ENCODE measurements around the gene LRCH2.
"Not testable (repeated sequence)": the region's sequence is repeated elsewhere in the genome, so short reads cannot be mapped to it uniquely, and the experiment has no call there.

LRCH2 gene

DNA sequence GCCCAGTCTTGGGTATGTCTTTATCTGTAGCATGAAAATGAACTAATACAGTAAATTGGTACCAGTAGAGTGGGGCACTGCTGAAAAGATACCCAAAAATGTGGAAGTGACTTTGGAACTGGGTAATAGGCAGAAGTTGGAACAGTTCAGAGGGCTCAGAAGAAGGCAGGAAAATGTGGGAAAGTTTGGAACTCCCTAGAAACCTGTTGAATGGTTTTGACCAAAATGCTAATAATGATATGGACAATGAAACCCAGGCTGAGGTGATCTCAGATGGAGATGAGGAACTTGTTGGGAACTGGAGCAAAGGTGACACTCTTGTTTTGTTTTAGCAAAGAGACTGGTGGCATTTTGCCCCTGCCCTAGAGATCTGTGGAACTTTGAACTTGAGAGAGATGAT, 24.3 kb downstream of the LRCH2 start:
- not testable (repeated sequence) for DNase-seq

DNA sequence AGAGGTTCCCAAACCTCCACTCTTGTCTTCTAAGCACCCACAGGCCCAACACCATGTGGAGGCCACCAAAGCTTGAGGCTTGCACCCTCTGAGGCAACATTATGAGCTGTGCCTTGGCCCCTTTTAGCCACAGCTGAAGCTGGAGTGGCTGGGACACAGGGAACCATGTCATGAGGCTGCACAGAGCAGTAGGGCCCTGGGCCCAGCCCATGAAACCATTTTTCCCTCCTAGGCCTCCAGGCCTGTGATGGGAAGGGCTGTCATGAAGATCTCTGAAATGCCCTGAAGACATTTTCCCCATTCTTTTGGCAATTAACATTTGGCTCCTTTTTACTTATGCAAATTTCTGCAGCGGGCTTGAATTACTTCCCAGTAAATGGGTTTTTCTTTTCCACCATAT, 29.9 kb downstream of the LRCH2 start:
- no peak for DNase-seq

DNA sequence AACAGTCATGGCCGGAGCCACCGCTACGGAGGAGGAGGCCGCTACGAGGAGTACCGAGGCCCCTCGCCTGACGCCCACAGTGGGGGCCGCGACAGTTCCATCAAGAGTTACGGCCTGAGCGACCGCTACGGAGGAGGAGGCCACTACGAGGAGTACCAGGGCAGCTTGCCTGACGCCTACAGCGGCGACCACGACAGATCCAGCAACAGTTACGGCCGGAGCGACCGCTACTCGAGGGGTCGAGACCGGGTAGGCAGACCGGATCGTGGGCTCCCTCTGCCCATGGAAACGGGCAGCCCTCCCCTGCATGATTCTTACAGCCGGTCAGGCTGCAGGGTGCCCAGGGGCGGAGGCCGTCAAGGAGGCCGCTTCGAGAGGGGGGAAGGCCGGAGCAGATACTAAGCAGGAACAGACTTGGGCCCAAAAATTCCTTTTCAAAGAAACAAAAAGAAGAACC, 41.6 kb downstream of the LRCH2 start:
- no peak for DNase-seq

DNA sequence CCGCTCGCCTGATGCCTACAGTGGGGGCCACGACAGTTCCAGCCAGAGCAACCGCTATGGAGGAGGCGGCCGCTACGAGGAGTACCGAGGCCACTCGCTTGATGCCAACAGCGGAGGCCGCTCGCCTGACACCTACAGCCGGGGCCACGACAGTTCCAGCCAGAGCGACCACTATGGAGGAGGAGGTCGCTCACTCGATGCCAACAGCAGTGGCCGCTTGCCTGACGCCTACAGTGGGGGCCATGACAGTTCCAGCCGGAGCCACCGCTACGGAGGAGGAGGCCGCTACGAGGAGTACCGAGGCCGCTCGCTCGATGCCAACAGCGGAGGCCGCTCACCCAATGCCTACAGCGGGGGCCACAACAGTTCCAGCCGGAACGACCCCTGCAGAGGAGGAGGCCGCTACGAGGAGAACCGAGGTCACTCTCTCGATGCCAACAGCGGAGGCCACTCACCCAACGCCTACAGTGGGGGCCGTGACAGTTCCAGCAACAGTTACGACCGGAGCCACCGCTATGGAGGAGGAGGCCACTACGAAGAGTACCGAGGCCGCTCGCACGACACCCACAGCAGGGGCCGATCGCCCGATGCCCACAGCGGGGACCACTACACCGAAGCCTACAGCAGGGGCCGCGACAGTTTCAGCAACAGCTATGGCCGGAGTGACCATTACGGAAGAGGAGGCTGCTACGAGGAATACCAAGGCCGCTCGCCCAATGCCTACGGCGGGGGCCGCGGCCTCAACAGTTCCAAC, 42.2 kb downstream of the LRCH2 start:
- DNase-seq, result no peak

DNA sequence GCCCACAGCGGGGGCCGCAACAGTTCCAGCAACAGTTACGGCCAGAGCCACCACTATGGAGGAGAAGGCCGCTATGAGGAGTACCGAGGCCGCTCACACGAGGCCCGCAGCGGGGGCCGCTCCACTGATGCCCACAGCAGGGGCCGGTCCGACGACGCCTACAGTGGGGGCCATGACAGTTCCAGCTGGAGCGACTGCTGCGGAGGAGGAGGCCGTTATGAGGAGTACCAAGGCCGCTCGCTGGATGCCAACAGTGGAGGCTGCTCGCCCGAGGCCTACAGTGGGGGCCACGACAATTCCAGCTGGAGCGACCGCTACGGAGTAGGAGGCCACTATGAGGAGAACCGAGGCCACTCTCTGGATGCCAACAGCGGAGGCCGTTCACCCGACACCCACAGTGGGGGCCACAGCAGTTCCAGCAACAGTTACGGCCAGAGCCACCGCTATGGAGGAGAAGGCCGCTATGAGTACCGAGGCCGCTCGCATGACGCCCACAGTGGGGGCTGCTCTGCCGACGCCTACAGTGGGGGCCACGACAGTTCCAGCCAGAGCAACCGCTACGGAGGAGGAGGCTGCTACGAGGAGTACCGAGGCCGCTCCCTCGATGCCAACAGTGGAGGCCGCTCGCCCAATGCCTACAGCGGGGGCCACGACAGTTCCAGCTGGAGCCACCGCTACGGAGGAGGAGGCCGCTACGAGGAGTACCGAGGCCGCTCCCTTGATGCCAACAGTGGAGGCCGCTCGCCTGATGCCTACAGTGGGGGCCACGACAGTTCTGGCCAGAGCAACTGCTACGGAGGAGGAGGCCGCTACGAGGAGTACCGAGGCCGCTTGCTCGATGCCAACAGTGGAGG, 43.0 kb downstream of the LRCH2 start:
- DNase-seq, result no peak

DNA sequence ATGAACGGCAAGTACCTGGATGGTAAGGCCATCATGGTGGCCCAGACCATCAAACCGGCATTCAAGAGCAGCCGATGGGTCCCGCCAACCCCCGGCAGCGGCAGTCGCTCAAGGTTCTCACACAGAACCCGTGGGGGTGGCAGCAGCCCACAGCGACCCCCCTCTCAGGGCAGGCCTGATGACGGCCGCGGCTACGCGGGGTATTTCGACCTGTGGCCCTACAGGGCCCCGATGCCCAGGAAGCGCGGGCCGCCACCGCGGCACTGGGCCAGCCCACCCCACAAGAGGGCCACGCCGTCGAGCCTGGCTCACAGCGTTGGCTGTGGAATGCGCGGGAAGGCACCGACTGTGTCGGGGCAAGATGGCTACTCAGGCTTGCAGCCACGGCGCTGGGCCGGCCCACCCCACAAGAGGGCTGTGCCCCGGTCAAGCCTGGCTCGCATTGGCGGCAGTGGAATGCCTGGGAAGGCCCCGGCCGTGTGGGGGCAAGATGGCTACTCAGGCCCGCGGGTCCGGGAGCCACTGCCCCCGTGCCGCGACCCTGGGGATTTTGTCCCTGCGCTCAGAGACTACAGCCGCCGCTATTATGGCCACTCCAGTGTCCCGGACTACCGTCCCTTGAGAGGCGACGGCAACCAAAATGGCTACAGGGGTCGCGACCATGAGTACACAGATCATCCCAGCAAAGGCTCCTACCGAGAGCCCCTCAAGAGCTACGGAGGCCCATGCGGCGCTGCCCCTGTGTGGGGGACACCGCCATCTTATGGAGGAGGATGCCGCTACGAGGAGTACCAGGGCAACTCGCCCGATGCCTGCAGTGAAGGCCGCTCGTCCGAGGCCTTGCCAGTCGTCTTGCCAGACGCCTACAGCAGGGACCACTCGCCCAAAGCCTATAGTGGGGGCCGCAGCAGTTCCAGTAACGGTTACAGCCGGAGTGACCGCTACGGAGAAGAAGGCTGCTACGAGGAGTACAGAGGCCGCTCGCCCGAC, 44.0 kb downstream of the LRCH2 start:
- DNase-seq, result no peak

DNA sequence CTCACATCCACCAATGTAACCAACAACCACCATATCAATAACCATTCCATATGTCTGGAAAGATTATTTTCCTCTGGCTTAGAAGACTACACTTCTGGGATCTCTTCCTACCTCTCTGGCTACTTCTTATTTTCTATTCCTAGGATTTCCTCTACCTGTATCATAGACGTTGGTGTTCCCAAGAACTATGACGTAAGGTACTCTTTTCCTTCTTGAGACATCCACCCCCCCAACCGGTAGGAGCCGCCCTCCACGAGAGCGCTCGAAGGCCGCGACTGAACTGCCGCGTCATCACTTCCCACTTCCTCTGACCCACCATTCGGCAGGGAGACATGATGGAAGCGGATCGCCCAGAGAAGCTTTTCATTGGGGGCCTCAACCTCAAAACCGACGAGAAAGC, 44.8 kb downstream of the LRCH2 start, which contains the start of gene RBMXL3:
RBMXL3 (plus strand) TSS at position 301 of the 400 bp plus-strand sequence; CDS start at position 333, 32 bp downstream.
- no peak for DNase-seq

DNA sequence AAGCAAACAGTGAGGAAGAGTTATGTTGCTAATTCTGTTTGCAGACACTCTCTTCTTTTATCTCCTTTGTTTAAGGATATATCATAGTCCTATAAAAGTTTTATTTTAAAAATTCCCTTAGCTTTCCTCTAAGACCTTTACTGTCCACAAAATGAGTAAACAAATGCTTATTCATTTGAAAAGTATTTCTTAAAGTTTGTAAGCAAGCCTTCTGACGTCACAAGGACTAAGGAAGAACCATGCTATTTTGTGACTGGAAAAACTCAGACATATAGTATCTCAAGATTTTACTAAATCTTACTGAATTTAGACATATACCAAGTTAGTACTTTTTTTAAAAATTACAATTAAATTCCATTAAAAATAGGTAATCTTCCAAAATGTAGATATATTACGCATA, 49.9 kb downstream of the LRCH2 start:
- DNase-seq, result no peak

DNA sequence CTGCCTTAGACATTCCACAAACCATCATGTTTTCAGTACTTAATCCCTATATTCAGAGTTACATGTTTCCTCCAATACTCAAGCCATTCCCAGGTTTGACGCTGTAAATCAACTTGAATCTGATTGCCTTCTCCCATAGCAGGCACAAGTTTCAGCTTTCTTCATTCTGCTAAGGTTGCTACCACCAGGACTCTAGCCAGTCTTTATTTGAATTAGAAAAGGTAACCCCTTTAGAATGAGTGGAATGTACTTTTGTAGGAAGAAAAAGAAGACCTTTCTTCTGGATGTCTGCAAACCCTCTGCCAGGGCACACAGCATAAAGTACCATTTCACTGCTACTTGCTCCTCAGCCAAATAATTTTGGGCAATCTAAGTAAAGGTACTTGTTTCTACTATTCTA, 55.4 kb downstream of the LRCH2 start:
- DNase-seq, result no peak

DNA sequence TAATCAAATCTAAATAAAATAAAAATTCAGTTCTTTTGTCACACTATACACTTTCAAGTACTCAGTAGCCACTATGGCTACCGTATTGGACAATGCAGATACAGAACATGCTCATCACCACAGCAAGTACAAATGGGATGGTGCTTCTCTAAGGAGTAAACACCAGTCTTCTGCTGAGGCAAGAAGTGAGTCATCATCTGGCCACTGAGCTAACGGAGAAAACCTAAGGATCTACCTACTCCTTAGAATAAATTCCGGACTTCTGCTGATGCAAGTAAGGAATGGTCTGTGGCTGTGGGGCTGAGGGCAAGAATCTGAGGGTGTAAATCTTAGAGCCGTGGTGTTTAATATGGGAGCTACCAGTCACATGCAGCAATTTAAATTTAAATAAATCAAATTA, 56.0 kb downstream of the LRCH2 start:
- DNase-seq, result no peak

DNA sequence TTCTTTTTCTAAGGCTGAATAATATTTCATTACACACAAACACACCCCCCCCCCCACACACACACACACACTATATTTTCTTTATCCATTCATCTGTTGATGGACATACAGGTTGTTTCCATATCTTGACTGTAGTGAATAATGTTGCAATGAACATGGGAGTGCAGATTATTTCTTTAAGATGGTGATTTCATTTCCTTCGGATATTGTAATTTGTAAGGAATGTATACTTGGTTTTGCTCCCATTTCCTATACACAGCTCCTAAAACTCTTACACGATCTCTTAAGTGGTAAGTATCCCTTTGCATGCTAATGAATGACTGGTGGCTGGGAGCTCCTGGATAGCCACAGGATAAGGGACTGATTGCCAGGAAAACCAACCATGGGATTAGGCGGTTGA, 59.3 kb downstream of the LRCH2 start:
- no peak for DNase-seq

DNA sequence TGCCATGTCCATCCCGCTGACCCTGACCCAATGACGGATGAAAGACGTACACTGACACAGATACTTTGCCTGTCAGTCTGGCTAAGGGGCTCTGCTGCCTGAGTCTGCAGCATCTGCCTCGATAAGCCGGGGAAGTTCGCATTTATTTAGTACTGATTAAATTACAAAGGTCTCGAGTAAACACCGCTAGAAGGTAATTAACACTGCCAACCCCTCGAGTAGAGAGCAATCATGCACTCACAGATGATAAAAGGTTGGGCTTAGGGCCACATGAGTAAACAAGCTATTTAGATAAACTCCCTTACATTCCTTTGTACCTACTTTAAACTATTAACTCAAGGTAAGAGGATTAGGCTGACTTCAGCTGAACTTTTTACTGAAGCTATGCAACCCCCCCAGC, 60.7 kb downstream of the LRCH2 start:
- no peak for DNase-seq

DNA sequence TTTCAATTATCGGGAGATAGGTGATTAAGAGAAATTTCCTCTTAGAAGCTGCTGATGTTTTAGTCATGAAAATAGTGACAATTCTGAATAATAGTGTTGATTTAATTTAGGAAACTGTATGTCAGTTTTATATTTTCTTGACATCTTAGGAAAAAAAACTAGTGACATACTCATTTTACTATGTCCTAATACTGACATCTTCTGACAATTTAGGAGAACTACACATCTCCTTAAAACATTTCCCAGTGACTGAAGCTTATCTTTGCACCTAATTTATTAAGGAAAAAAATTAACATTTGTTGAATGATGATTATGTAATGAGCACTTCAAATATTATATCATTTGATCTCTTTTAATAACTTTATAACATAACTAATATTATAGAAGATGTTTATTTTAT, 86.7 kb downstream of the LRCH2 start:
- DNase-seq, result no peak

DNA sequence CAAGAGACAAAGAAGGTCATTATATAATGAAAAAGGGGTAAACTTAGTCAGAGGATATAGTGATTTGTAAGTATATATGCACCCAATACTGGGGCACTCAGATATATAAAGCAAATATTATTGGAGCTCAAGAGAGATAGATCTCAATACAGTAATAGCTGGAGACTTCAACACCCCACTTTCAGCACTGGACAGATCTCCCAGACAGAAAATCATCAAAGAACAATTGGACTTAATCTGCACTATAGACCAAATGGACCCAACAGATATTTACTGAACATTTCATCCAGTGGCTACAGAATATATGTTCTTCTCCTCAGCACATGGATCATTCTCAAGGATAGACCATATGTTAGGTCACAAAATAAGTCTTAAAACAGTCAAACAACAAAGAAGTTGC, 91.8 kb downstream of the LRCH2 start:
- DNase-seq, result no peak

DNA sequence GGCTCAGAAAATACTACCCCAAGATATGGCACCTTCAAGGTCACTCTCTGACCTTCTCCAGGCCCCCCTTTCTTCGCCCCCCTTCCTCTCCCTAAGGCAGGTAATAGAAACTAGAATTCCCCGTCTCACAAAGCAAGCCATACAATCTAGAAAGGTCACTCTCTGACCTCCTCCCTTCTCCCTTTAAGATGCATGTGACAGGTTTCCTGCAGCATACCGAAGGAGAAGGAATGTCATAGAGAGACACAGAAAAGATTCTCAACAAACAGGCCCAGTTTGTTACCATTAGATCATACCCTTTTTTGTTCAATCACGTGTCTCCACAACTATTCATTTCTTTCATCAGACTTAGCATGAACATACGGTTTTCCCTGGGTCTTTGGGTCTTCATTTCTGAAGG, 95.9 kb downstream of the LRCH2 start:
- no peak for DNase-seq

DNA sequence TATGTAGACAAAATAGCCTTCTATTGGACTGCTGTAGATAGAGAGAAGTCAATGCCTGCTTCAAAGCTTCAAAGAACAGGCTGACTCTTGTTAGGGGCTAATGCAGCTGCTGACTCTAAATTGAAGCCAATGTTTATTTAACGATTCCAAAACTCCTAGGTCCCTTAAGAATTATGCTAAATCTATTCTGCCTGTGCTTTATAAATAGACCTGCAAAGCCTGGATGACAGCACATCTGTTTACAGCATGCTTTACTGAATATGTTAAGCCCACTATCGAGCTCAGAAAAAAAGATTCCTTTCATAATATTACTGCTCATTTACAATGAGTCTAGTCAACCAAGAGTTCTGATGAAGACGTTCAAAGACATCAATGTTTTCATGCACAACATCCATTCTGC, 99.5 kb downstream of the LRCH2 start:
- DNase-seq, result no peak

DNA sequence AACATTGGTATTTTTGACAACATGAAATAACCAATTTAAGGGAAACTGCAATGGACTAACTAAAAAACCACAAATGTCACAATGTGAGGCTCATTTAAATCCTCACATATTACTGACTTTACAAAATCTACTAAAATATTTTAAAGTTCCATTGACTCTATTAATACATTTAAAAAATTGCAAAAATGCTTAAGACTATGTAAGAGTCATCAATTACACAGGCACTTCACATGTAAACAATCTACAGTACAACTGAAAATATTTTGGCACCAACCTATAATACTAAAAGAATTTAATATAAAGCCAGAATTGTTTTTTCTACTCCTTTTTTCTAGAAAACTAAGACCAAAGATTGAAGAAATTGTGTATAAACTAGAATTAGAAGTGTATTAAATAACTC, 121.5 kb downstream of the LRCH2 start:
- DNase-seq, result no peak

DNA sequence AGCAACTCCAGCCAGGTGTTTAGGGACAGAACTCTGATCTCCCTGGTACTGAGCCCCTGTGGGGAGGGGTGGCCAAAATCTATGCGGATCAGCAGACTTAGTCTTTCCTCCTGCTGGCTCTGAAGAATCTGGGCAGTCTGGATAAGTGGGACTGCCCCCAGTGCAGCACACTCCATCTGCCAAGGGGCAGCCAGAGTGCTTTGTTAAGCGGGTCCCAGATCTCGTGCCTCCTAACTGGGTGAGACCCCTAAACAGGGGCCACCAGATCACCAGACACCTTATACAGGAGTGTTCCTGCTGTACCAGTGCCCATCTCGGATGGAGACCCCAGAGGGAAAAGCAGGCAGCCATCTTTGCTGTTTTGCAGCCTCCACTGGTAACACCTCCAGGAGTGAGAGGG, 135.0 kb downstream of the LRCH2 start:
- DNase-seq, result no peak

DNA sequence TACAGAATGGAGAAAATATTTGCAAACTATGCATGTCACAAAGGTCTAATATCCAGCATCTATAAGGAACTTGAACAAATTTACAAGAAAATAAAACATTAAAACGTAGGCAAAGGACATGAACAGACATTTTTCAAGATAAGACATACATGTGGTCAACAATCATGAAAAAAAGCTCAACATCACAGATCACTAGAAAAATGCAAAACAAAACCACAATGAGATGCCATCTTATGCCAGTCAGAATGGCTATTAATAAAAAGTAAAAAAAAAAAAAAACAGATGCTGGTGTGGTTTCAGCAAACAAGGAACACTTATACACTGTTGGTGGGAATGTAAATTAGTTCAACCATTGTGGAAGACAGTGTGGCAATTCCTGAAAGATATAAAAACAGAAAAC, 140.7 kb downstream of the LRCH2 start:
- no peak for DNase-seq

DNA sequence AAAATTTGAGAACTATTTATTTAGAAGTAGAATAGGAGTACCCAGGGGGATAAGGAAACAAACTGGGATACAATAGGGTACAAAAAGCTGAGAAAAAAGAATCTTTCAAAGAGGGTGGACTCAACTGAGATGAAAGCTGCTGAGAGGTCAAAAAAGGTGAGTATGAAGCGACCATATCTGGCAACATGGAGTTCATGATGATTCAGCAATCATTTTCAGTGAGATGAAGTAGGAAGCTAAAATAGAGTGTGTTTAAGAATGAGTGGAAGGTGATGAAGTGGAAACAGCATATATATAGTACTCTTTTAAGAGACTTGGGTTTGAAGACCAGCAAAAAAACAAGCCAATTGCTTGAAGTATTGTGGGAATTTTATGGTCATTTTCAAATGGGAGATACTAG, 144.5 kb downstream of the LRCH2 start:
- no peak for DNase-seq

DNA sequence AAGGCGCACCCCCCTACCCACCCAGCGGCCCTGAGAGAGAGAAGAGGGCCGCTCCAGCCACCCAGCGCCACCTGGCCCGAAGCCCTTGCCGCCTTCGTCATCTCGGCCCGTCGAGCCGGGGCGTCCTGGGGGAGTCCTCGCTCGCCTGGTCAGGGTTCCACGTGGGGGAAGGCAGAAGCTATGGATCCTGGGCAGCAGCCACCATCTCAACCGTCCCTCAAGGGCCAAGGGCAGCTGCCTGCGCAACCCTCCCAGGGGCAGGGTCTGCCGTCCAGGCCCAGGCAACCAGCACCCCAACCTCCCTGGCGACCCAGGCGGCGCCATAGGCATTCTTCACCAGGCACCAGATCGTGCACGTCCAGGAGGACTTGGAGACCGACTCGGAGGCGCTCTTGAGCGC, 165.0 kb downstream of the LRCH2 start:
- no peak for DNase-seq

DNA sequence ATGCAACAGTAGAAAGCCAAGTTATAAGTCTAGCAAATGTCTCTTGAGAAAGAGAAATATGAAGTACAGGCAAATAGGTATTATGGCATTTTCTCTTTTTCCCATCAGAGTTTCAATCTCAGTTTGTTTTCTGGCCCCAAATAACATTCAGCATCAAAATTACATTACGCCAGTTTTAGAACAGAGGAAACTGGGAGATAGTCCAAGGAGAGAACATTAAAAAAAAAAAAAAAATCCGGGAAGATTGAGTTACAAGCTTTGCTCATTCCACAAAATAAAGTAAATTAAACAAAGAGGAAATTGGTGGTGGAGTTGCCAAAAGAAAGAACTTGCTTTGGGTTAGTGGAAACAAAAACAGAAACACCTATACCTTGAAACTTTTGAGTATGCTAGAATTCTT, 166.1 kb downstream of the LRCH2 start:
- no peak for DNase-seq

DNA sequence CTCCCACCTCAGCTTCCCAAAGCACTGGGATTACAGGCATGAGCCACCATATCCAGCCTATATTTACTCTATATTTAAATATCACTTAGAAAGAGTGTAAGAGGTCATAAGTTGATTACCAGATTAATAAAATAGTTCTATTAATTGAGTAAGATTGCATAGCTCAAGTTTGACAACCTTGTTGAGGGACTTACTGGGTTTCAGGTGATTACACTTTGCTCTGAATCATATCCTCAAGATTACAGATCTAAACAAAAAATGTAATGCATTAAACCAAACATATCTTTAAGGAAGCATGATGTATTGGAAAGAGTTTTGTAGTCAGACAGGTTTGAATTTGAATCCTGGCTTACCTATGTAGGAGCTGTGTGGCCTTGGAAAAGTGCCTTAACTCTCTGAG, 168.6 kb downstream of the LRCH2 start:
- DNase-seq, result no peak
